ENCODE results near the gene TMCC1. TPM values are rescaled to one million over a fixed set of nuclear protein-coding genes. Genes with fewer than 3 reads are reported as not detected.

The TMCC1 gene
- total RNA-seq, 1 experiment from 2014 or later, result 6.2 TPM

DNA sequence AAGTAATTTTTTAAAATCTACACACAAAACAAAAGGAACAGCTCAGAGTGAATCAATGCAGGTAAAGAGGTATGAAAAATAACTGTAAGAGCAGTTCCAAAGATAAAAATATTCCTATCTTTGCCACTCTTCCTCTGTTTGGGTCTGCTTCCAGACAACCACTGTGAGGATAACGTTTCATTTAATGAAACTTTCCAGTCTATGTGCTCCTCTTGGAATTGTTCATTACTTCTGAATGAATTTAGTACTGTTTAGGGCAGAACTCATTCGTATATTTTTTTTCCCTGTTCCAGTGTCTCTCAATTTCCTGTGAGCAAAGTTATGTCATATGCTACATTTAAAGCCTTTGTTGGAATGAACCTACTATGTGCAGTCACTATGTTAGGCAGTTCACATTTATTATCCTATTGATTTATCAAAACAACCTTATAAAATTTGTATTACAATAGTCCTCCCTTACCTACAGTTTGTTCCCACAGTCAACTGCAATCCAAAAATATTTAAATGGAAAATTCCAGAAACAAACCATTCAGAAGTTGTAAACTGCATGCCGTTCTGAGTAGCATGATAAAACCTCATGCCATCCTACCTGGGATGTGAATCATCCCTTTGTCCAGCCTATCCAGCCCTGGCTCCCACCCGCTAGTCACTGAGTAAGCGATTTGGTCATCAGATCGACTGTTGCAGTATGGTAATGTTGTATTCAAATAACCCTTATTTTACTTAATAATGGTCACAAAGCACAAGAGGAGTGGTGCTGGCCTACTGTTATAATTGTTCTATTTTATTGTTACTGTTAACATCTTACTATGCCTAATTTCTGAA, 98.1 kb downstream of the TMCC1 start:
- H3K4me2 ChIP-seq (ENCODE audit: low read length), result peak overlapping the region; percentile 88
- no peak overlapping the region for H2AFZ ChIP-seq (ENCODE audit: low read length)
- peak overlapping the region; percentile 87 for H3K9ac ChIP-seq (ENCODE audit: low read length)
- no peaks in the 10 kb centered on the region for H3K36me3 ChIP-seq (ENCODE audit: low read depth, low read length)
- no peaks in the 10 kb centered on the region for H4K20me1 ChIP-seq (ENCODE audit: low read length)
- no peaks in the 10 kb centered on the region for H3K27me3 ChIP-seq (ENCODE audit: low read length)
- peak overlapping the region; percentile 90 for H3K4me3 ChIP-seq (ENCODE audit: low read length)
- no peaks in the 10 kb centered on the region for H3K9me3 ChIP-seq (ENCODE audit: low read length)
- ATAC-seq (peak; percentile 67), DNase-seq (peak; percentile 83)
- TF ChIP-seq EZH2 (IDR thresholded peaks at IDR 0.05; ENCODE audit: low read length, unreplicated experiment) (no peak), EZH2phosphoT487 (IDR thresholded peaks at IDR 0.05; ENCODE audit: borderline replicate concordance, low read length) (no peak)
- TF ChIP-seq, protein P1, sequence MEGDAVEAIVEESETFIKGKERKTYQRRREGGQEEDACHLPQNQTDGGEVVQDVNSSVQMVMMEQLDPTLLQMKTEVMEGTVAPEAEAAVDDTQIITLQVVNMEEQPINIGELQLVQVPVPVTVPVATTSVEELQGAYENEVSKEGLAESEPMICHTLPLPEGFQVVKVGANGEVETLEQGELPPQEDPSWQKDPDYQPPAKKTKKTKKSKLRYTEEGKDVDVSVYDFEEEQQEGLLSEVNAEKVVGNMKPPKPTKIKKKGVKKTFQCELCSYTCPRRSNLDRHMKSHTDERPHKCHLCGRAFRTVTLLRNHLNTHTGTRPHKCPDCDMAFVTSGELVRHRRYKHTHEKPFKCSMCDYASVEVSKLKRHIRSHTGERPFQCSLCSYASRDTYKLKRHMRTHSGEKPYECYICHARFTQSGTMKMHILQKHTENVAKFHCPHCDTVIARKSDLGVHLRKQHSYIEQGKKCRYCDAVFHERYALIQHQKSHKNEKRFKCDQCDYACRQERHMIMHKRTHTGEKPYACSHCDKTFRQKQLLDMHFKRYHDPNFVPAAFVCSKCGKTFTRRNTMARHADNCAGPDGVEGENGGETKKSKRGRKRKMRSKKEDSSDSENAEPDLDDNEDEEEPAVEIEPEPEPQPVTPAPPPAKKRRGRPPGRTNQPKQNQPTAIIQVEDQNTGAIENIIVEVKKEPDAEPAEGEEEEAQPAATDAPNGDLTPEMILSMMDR (conservative IDR thresholded peaks at IDR 0.05; ENCODE audit: low read depth, low read length), result no peak
- peaks cover 28% of the 10 kb centered on the region for H3K4me1 ChIP-seq (ENCODE audit: insufficient read depth, low read length)
- peak overlapping the region; percentile 99 for H3K27ac ChIP-seq (ENCODE audit: low read length)
- H3K9me2 ChIP-seq (replicated peaks; ENCODE audit: low read length), result no peaks in the 10 kb centered on the region
- BruUV-seq (replicated peaks), result TSS peak; percentile 61
- intact Hi-C loops (cut with micrococcal nuclease), result loop anchor here (2.0 kb wide), 3 partner anchors 29 to 145 kb away; no protein-coding TSS in a partner anchor
- H3K79me2 ChIP-seq (ENCODE audit: low read length), result peaks cover 38% of the 10 kb centered on the region
- CTCF ChIA-PET, result interaction anchor here (1.2 kb wide), 1 partner anchor 30 kb away, joined by 3 read pairs; no protein-coding TSS in a partner anchor
- POLR2A ChIA-PET (ENCODE audit: unreplicated experiment), result no interaction called here
- H3F3A ChIP-seq (ENCODE audit: low read length, unreplicated experiment), result peaks cover 10% of the 10 kb centered on the region

DNA sequence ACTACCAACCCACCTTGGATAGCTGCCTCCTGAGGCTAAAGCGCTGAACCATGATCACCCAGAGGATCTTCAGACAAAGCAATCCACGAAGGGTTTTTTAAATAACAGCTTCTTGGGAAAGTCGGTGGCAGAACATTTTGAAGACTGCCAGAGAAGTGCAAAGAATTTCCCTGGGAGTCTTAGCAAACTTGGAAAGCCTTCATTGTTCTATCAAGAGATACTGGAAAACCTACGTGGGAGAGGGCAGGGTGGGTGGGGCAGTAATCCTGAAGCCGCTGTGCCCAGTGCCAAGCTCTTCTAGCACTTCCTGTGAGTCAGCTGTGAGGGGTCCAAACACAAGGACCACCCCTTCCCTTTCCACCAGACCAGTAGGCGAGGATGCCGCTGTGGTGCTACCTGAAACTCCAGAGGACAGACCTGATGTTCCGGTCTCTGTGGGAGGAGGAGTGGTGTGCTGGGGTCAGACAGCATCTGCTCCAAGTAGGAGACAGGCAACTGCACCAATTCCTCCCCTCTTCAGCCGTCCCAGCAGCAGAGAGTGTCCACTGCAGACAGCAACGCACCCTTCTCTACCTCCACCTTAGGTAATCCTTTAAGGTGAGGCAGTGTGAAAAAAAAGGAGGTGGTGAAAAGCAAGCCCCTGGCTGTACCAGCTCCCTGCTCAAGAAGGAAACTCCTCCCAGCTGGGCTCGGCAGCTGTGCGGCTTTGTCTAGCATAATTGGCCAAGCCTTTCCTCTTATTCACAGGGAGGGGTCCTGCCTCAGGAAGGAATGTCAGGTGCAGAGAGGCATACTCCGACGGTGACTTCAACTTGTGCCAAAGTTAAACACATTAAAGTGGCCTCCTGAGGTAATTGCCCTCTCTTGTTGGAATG, 99.0 kb downstream of the TMCC1 start:
- Histone ChIP-seq H3K27me3 (ENCODE audit: low read length) (no peaks in the 10 kb centered on the region), H3K36me3 (ENCODE audit: low read depth, low read length) (no peaks in the 10 kb centered on the region), H3F3A (ENCODE audit: low read length, unreplicated experiment) (peaks cover 10% of the 10 kb centered on the region), H4K20me1 (ENCODE audit: low read length) (no peaks in the 10 kb centered on the region), H3K4me2 (ENCODE audit: low read length) (peak overlapping the region; percentile 88), H3K9me2 (replicated peaks; ENCODE audit: low read length) (no peaks in the 10 kb centered on the region), H3K9me3 (ENCODE audit: low read length) (no peaks in the 10 kb centered on the region), H3K79me2 (ENCODE audit: low read length) (peaks cover 46% of the 10 kb centered on the region), H3K4me3 (ENCODE audit: low read length) (peak overlapping the region; percentile 90), H2AFZ (ENCODE audit: low read length) (peak overlapping the region; percentile 53; the same call in 1 of the 2 replicates), H3K27ac (ENCODE audit: low read length) (peak overlapping the region; percentile 99), H3K9ac (ENCODE audit: low read length) (peak overlapping the region; percentile 87), H3K4me1 (ENCODE audit: insufficient read depth, low read length) (peaks cover 36% of the 10 kb centered on the region)
- no TSS peak for BruUV-seq (replicated peaks)
- ATAC-seq (peak; percentile 80), DNase-seq (peak; percentile 92)
- intact Hi-C loops (cut with micrococcal nuclease), result loop anchor here (2.0 kb wide), 3 partner anchors 30 to 144 kb away; no protein-coding TSS in a partner anchor
- ChIA-PET POLR2A (ENCODE audit: unreplicated experiment) (interaction anchor here (0.6 kb wide), 1 partner anchor 30 kb away, joined by 3 read pairs; no protein-coding TSS in a partner anchor), CTCF (interaction anchor here (1.2 kb wide), 1 partner anchor 31 kb away, joined by 3 read pairs; no protein-coding TSS in a partner anchor)
- TF ChIP-seq EZH2 (IDR thresholded peaks at IDR 0.05; ENCODE audit: low read length, unreplicated experiment) (no peak), EZH2phosphoT487 (IDR thresholded peaks at IDR 0.05; ENCODE audit: borderline replicate concordance, low read length) (no peak)
- TF ChIP-seq, protein P1 (conservative IDR thresholded peaks at IDR 0.05; ENCODE audit: low read depth, low read length), result no peak
